Mesenchymal stem cell (in vitro differentiated cells and primary cell): ENCODE results near the gene HOXA7.

Experiments
- DNase-seq: peaks from one replicate; pipeline ENCODE4 v3.0.0-alpha.2; 2013
- H2AFZ ChIP-seq: one replicate; pipeline ENCODE4 v1.6.1; 2013; ENCODE audit warnings: low read depth, mild to moderate bottlenecking, control low read depth, inconsistent platforms, low read length, moderate library complexity
- H2AK5ac ChIP-seq: 2 replicates; pipeline ENCODE4 v1.6.1; 2013; ENCODE audit warnings: low read length, moderate library complexity, mild to moderate bottlenecking, inconsistent platforms; ENCODE audit not compliant: severe bottlenecking
- H2BK120ac ChIP-seq: one replicate; pipeline ENCODE4 v1.6.1; 2013; ENCODE audit warnings: low read depth, mild to moderate bottlenecking, inconsistent platforms, low read length, moderate library complexity
- H2BK12ac ChIP-seq, 2 experiments: one replicate each; pipeline ENCODE4 v1.6.1; 2013; ENCODE audit warnings: inconsistent platforms in 2 of 2, low read length in 2 of 2, mild to moderate bottlenecking in 2 of 2, moderate library complexity in 2 of 2, control low read depth in 1 of 2
- H2BK15ac ChIP-seq: one replicate; pipeline ENCODE4 v1.6.1; 2013; ENCODE audit warnings: mild to moderate bottlenecking, low read depth, inconsistent platforms; ENCODE audit not compliant: poor library complexity, severe bottlenecking
- H2BK5ac ChIP-seq: 2 replicates; pipeline ENCODE4 v1.6.1; 2013; ENCODE audit warnings: low read depth, mild to moderate bottlenecking, low read length, control low read depth, inconsistent platforms; ENCODE audit not compliant: poor library complexity, severe bottlenecking
- H3K14ac ChIP-seq, 2 experiments: one replicate each; pipeline ENCODE4 v1.6.1; 2013; ENCODE audit warnings: inconsistent platforms in 2 of 2, low read length in 2 of 2, control low read depth in 1 of 2, mild to moderate bottlenecking in 1 of 2, moderate library complexity in 1 of 2
- H3K18ac ChIP-seq, 2 experiments: one replicate each; pipeline ENCODE4 v1.6.1; 2013; ENCODE audit warnings: inconsistent platforms in 2 of 2, low read length in 2 of 2, control low read depth in 1 of 2, low read depth in 1 of 2, mild to moderate bottlenecking in 1 of 2
- H3K23ac ChIP-seq, 2 experiments: one replicate each; pipeline ENCODE4 v1.6.1; 2013; ENCODE audit warnings: inconsistent platforms in 2 of 2, low read length in 2 of 2, mild to moderate bottlenecking in 2 of 2, moderate library complexity in 2 of 2, control low read depth in 1 of 2
- H3K27ac ChIP-seq: 2 replicates; pipeline ENCODE4 v1.5.1; 2013; ENCODE audit warnings: mild to moderate bottlenecking, moderate library complexity, low read length, control low read depth, inconsistent platforms; ENCODE audit not compliant: poor library complexity, severe bottlenecking
- H3K27me3 ChIP-seq, 2 experiments: 2 replicates each; pipeline versions ENCODE4 v1.6.1 to v1.7.0; 2013; ENCODE audit warnings: low read length in 2 of 2, mild to moderate bottlenecking in 2 of 2, moderate library complexity in 2 of 2, control low read depth in 1 of 2, inconsistent platforms in 1 of 2; ENCODE audit not compliant: control insufficient read depth in 1 of 2, insufficient read depth in 1 of 2
- H3K36me3 ChIP-seq, 2 experiments: 2 replicates each; pipeline versions ENCODE4 v1.6.1 to v1.7.0; 2013; ENCODE audit warnings: low read length in 2 of 2, control low read depth in 1 of 2, inconsistent platforms in 1 of 2, low read depth in 1 of 2, mild to moderate bottlenecking in 1 of 2; ENCODE audit not compliant: insufficient read depth in 2 of 2, control insufficient read depth in 1 of 2
- H3K4ac ChIP-seq, 2 experiments: one replicate each; pipeline ENCODE4 v1.6.1; 2013; ENCODE audit warnings: inconsistent platforms in 2 of 2, low read length in 2 of 2, mild to moderate bottlenecking in 2 of 2, moderate library complexity in 2 of 2, control low read depth in 1 of 2, low read depth in 1 of 2
- H3K4me1 ChIP-seq: 2 replicates; pipeline ENCODE4 v1.6.1; 2013; ENCODE audit warnings: low read depth, low read length, control low read depth; ENCODE audit not compliant: control insufficient read depth, insufficient read depth
- H3K4me2 ChIP-seq: 2 replicates; pipeline ENCODE4 v1.6.1; 2013; ENCODE audit warnings: low read length, mild to moderate bottlenecking, inconsistent platforms; ENCODE audit not compliant: poor library complexity, severe bottlenecking
- H3K4me3 ChIP-seq, 2 experiments: 2 replicates each; pipeline versions ENCODE4 v1.5.1 to v1.7.0; 2013; ENCODE audit warnings: low read length in 2 of 2, mild to moderate bottlenecking in 2 of 2, control low read depth in 1 of 2, low read depth in 1 of 2; ENCODE audit not compliant: insufficient read depth in 1 of 2
- H3K79me1 ChIP-seq: replicated peaks from 2 replicates; pipeline ENCODE4 v1.6.1; 2013; ENCODE audit warnings: mild to moderate bottlenecking, control low read depth, low read length, inconsistent platforms; ENCODE audit not compliant: poor library complexity, severe bottlenecking
- H3K9ac ChIP-seq: 2 replicates; pipeline ENCODE4 v1.7.0; 2013; ENCODE audit warnings: mild to moderate bottlenecking, low read length, moderate library complexity
- H3K9me3 ChIP-seq: 2 replicates; pipeline ENCODE4 v1.7.0; 2013; ENCODE audit warnings: mild to moderate bottlenecking, low read length; ENCODE audit not compliant: control insufficient read depth
- H4K8ac ChIP-seq: one replicate; pipeline ENCODE4 v1.6.1; 2013; ENCODE audit warnings: inconsistent platforms, mild to moderate bottlenecking, low read length, moderate library complexity
- H4K91ac ChIP-seq: one replicate; pipeline ENCODE4 v1.6.1; 2013; ENCODE audit warnings: mild to moderate bottlenecking, low read length, inconsistent platforms
- WGBS: methylation state at CpG from one replicate; pipeline ENCODE4 v1.1.7; 2013; ENCODE audit warnings: mixed read lengths; 5-methylcytosine and 5-hydroxymethylcytosine counted together

HOXA7 gene

GRCh38 chr7:27191833-27192545 is 35.5 kb upstream of the HOXA7 start:
- Histone ChIP-seq H3K27me3 (peaks cover 47 to 76% of the 10 kb centered on the region in 2 experiments), H3K4me2 (peak overlapping the region; percentile 80), H2BK120ac (no peak overlapping the region), H3K4me1 (peaks cover 24% of the 10 kb centered on the region), H3K9me3 (no peaks in the 10 kb centered on the region), H3K4me3 (peak overlapping the region; percentile 48 to 65), H3K23ac (peak overlapping the region in 1 of 2 experiments; percentile 51), H4K8ac (peak overlapping the region; percentile 24), H3K27ac (no peak overlapping the region), H3K79me1 (peaks cover 3% of the 10 kb centered on the region), H3K14ac (peak overlapping the region in 1 of 2 experiments; percentile 35), H3K4ac (no peak overlapping the region), H4K91ac (no peak overlapping the region), H2AFZ (no peak overlapping the region), H3K36me3 (peaks cover 0 to 3% of the 10 kb centered on the region in 2 experiments), H3K18ac (no peak overlapping the region), H2BK15ac (no peak overlapping the region), H2BK5ac (no peak overlapping the region), H2BK12ac (no peak overlapping the region), H3K9ac (peak overlapping the region; percentile 78), H2AK5ac (no peak overlapping the region)
- no peak for DNase-seq
- 8% methylated on average over 39 of the region's 42 CpGs for WGBS

DNA sequence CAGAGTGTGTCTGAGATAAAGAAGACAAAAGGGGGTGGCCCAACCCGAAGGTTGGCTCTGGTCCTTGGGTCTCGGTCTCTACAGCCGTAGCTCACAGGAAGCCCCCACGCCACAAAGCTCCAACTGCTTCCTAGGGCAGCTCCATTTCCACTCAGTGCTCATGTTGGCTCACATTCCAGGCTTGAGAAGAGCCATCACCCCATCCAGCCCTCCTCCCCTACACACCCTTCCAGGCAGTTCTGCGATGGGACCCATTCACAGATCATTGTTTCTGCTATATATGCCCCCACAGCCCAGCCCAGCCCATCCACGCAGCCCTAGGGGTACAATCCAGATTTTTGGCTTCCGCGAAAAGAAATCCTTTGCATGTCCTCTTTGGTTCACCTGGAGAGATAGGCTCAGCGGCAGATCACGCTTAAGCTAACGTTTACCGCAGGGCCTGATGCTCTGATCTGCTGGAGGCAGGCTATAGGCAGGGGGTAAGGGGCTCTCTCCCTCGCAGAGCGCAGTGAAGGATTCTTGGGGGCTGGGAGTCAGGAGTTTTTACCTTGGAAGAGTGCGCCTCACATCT is 34.8 kb upstream of the HOXA7 start:
- Histone ChIP-seq H3K9ac (no peak overlapping the region), H4K91ac (no peak overlapping the region), H2BK5ac (no peak overlapping the region), H3K4ac (no peak overlapping the region), H3K14ac (no peak overlapping the region), H4K8ac (no peak overlapping the region), H2BK120ac (no peak overlapping the region), H2BK15ac (no peak overlapping the region), H3K4me3 (no peak overlapping the region), H3K23ac (no peak overlapping the region), H2AFZ (no peak overlapping the region), H2AK5ac (no peak overlapping the region), H3K4me1 (peaks cover 24% of the 10 kb centered on the region), H3K36me3 (peaks cover 0 to 3% of the 10 kb centered on the region in 2 experiments), H2BK12ac (no peak overlapping the region), H3K79me1 (peaks cover 3% of the 10 kb centered on the region), H3K27ac (no peak overlapping the region), H3K4me2 (no peak overlapping the region), H3K18ac (no peak overlapping the region), H3K9me3 (no peaks in the 10 kb centered on the region), H3K27me3 (peaks cover 47 to 68% of the 10 kb centered on the region in 2 experiments)
- WGBS = 33% methylated on average over 15 of the region's 15 CpGs
- DNase-seq = no peak

GRCh38 chr7:27189997-27190748 is 33.7 kb upstream of the HOXA7 start:
- no peak overlapping the region for H3K14ac ChIP-seq
- H3K23ac ChIP-seq = no peak overlapping the region
- H3K4me1 ChIP-seq = peaks cover 24% of the 10 kb centered on the region
- H3K4ac ChIP-seq = no peak overlapping the region
- H3K27me3 ChIP-seq = peaks cover 40 to 60% of the 10 kb centered on the region in 2 experiments
- no peak overlapping the region for H2AFZ ChIP-seq
- no peaks in the 10 kb centered on the region for H3K9me3 ChIP-seq
- DNase-seq = no peak
- no peak overlapping the region for H3K9ac ChIP-seq
- H2BK15ac ChIP-seq = no peak overlapping the region
- H3K27ac ChIP-seq = no peak overlapping the region
- H3K4me3 ChIP-seq = no peak overlapping the region
- H4K8ac ChIP-seq = no peak overlapping the region
- no peak overlapping the region for H3K18ac ChIP-seq
- H2BK120ac ChIP-seq = no peak overlapping the region
- peaks cover 0 to 3% of the 10 kb centered on the region in 2 experiments for H3K36me3 ChIP-seq
- no peak overlapping the region for H3K4me2 ChIP-seq
- no peak overlapping the region for H2BK12ac ChIP-seq
- H2AK5ac ChIP-seq = no peak overlapping the region
- peaks cover 3% of the 10 kb centered on the region for H3K79me1 ChIP-seq
- H4K91ac ChIP-seq = no peak overlapping the region
- H2BK5ac ChIP-seq = no peak overlapping the region
- WGBS = 45% methylated on average over 7 of the region's 7 CpGs
